Psoas muscle (tissue), 8 donors: ENCODE data around the gene UACA. TPM values are rescaled to one million over a fixed set of nuclear protein-coding genes. Genes with fewer than 3 reads are reported as not detected.

Experiments
- ATAC-seq, 4 donors: fragments of 200-7000 bp; cut with Tn5 transposase; one replicate each; pipeline ENCODE4 v1.9.1; 2020; ENCODE audit warnings: moderate library complexity in 3 of 4, mild to moderate bottlenecking in 2 of 4
- DNase-seq, 2 donors: peaks; one replicate each; pipeline ENCODE4 v3.0.0-alpha.2; 2020
- H3K27ac ChIP-seq: fragments of 200-600 bp; one replicate; pipeline ENCODE4 v1.8.0; 2022
- H3K27me3 ChIP-seq, 3 donors: fragments of 200-600 bp in 1 of 3; one replicate each; pipeline versions ENCODE4 v1.6.1 to v1.8.0; 2013 to 2022; ENCODE audit warnings: low read length in 2 of 3, mild to moderate bottlenecking in 2 of 3, moderate library complexity in 1 of 3; ENCODE audit not compliant: insufficient read depth in 3 of 3
- H3K36me3 ChIP-seq, 2 donors: fragments of 200-600 bp in 1 of 2; one replicate each; pipeline versions ENCODE4 v1.6.1 to v1.8.0; 2013 to 2022; ENCODE audit warnings: low read depth in 1 of 2, mild to moderate bottlenecking in 1 of 2, moderate library complexity in 1 of 2; ENCODE audit not compliant: insufficient read depth in 1 of 2
- H3K4me1 ChIP-seq: fragments of 200-600 bp; one replicate; pipeline ENCODE4 v1.8.0; 2022
- H3K4me3 ChIP-seq: fragments of 200-600 bp; one replicate; pipeline ENCODE4 v1.8.0; 2022; ENCODE audit warnings: mild to moderate bottlenecking
- H3K9me3 ChIP-seq: fragments of 200-600 bp; one replicate; pipeline ENCODE4 v1.8.0; 2022
- CTCF ChIP-seq: fragments of 200-600 bp; IDR thresholded peaks from one replicate; pipeline ENCODE4 v1.8.0; 2022; ENCODE audit warnings: antibody characterized with exemption
- WGBS, 3 donors: extraction: QIAGEN DNeasy Blood & Tissue Kit; methylation state at CpG; one replicate each; pipeline versions ENCODE4 v1.1.6 to v1.1.7; 2013; 5-methylcytosine and 5-hydroxymethylcytosine counted together
- intact Hi-C, 2 donors: fragments of 100-400 bp; cut with DNase I; formaldehyde crosslinking; loops; one replicate each; pipeline versions ENCODE4 v1.11.0 to v1.14.2; 2022
- polyA plus RNA-seq, 3 donors: library from polyadenylated mRNA; stranded (reverse); fragments of 200-250 nt; gene quantifications; one replicate each; pipeline ENCODE4 v1.2.3, GENCODE V29; 2013
- total RNA-seq, 4 donors: library from RNA; stranded (reverse); fragmentation: NEBNext Ultra II Directional in 2 of 4; extraction: Animal tissue kit (Norgen Biotek cat#: 25700) in 2 of 4; gene quantifications; one replicate each; pipeline versions ENCODE4 v1.2.1 to v1.2.4, GENCODE V29; 2021 to 2023
- donor health status: healthy with polysubstance abuse.
- donor health status: DM: no; HTN: no; CAD: no; lungs with moderate emphysema.
- donor health status: Bipolar disorder and iron deficiency.
- donor health status: healthy.
- donor health status: DM: yes; HTN: yes; CAD: no.
- donor health status: DM: no; HTN: no; CAD: no.
- donor health status: DM: no; HTN: no; CAD: no.
- donor health status: DM: yes; HTN: yes; CAD: no.

The UACA gene
- total and polyA plus RNA-seq, 7 donors, result 17.0 to 426 (median 138) TPM

GRCh38 chr15:70608144-70608543, 155.2 kb downstream of the UACA start:
- 49 to 61% (median 53%) methylated on average over 5 of the region's 5 CpGs for WGBS, 3 donors
- Histone ChIP-seq H3K27ac (no peak overlapping the region), H3K27me3 (no peaks in the 10 kb centered on the region), H3K36me3 (no peaks in the 10 kb centered on the region), H3K9me3 (no peaks in the 10 kb centered on the region), H3K4me1 (no peaks in the 10 kb centered on the region), H3K4me3 (no peak overlapping the region)
- no peak for TF ChIP-seq CTCF
- intact Hi-C loops, result no loop called here
- ATAC-seq, result no peak
- no peak for DNase-seq

- Histone ChIP-seq H3K27me3 (no peaks in the 10 kb centered on the region), H3K27ac (no peak overlapping the region), H3K9me3 (no peaks in the 10 kb centered on the region), H3K4me3 (no peak overlapping the region), H3K36me3 (no peaks in the 10 kb centered on the region), H3K4me1 (no peaks in the 10 kb centered on the region)
- WGBS, 3 donors, result 40 to 46% (median 46%) methylated on average over 7 of the region's 7 CpGs
- intact Hi-C loops, result loop anchor here in 1 of 2 donors (2.0 kb wide), 1 partner anchor 37 kb away; no protein-coding TSS in a partner anchor
- TF ChIP-seq CTCF, result no peak
- ATAC-seq (peak in 2 of 4 donors; percentile 37 to 43), DNase-seq (peak; percentile 53 to 71)
These were observed 157.6 kb downstream of the UACA start for GRCh38 chr15:70605606-70606410.

DNA sequence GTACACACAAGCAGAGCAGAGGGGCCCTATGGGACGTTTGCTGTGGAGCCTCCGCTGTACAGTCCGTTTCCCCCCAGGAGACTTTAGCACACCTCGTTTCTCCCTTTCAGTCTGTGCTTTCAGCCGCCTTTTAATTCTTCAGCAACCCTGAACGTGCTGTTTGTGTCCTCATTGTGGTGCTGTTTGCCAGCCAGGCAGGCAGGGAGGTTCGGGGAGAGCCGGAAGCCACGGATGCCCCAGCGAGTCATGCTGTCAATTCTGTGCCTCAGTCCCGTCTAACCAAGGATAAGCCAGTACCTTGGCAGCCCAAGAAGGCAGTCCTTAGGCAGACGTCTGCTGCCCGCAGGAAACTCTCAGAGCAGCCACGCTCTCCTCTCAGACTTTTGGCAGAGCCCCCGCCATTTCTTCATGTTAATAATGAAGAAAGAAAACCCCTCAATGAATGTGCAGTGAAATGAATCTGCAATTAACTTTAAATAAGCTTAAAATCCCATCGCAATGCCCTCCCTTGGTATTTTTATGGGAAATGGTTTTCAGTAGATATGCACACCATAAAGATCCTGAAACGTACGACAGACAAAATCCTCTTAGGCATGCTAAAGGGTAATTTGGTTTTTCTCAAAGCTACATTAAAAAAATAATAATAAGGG, 158.6 kb downstream of the UACA start:
- Histone ChIP-seq H3K27me3 (no peaks in the 10 kb centered on the region), H3K4me3 (no peak overlapping the region), H3K9me3 (no peaks in the 10 kb centered on the region), H3K36me3 (no peaks in the 10 kb centered on the region), H3K4me1 (no peaks in the 10 kb centered on the region), H3K27ac (no peak overlapping the region)
- intact Hi-C loops, result loop anchor here in 1 of 2 donors (2.0 kb wide), 1 partner anchor 36 kb away; no protein-coding TSS in a partner anchor
- WGBS, 3 donors, result 57 to 67% (median 59%) methylated on average over 18 of the region's 18 CpGs
- no peak for TF ChIP-seq CTCF
- no peak for ATAC-seq
- no peak for DNase-seq

Other genes with a start within 250 kb of the UACA start
- 10 to 100 TPM in 2 of 4 donors, 1 to 10 TPM in 2; 6.4 to 18.9 (median 9.5) TPM for gene LARP6, start 90.6 kb upstream of the UACA start, total RNA-seq
- 1 to 10 TPM; 2.9 to 5.2 (median 4.3) TPM for gene LARP6, start 90.6 kb upstream of the UACA start, polyA plus RNA-seq
- gene THAP10, start 128.9 kb upstream of the UACA start, total RNA-seq, result 1 to 10 TPM in 3 of 4 donors, under 1 TPM in 1; 0.76 to 1.7 (median 1.3) TPM
- 1 to 10 TPM in 2 of 3 donors, under 1 TPM in 1; 0.48 to 2.4 (median 1.2) TPM for gene THAP10, start 128.9 kb upstream of the UACA start, polyA plus RNA-seq
- 1 to 10 TPM; 1.1 to 4.4 (median 2.0) TPM for gene LRRC49, start 129.3 kb upstream of the UACA start, total RNA-seq
- 1 to 10 TPM in 2 of 3 donors, under 1 TPM in 1; 0.44 to 2.6 (median 1.1) TPM for gene LRRC49, start 129.3 kb upstream of the UACA start, polyA plus RNA-seq